SH-SY5Y (cell line): ENCODE results near the gene NFIL3.

Experiments
- GATA2 ChIP-seq: IDR thresholded peaks from 2 replicates; pipeline ENCODE4 v1.6.1; 2011; ENCODE audit warnings: mild to moderate bottlenecking, low read depth, low read length
- GATA3 ChIP-seq: IDR thresholded peaks from 2 replicates; pipeline ENCODE4 v1.6.1; 2011; ENCODE audit warnings: low read depth, mild to moderate bottlenecking, low read length, moderate library complexity

DNA sequence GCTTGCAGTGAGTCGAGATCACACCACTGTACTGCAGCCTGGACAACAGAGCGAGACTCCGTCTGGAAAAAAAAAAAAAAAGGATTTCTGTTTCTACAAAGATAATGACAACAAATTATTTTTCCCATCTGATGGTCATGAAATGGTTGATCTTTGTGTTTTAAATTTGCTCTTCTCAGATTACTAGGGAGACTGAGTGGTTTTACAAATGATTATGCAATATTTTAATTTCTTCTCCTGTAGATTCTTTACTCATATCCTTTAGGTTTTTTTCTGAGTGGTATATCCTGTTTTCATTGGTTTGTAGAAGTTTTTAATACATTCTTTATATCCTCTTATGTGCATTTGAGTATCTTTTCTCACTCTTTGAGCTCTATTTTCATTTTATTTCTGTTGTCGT, 41.3 kb downstream of the NFIL3 start:
- TF ChIP-seq GATA2, result no peak
- no peak for TF ChIP-seq GATA3
